HepG2 (cell line): Measurements from ENCODE around the gene KTI12. TPM values are rescaled to one million over a fixed set of nuclear protein-coding genes. Genes with fewer than 3 reads are reported as not detected.
A peak's percentile ranks its signal among the peaks of the same experiment; 100 is the strongest.

Experiments
- ARNTL ChIP-seq: sonication (generic); formaldehyde crosslinking; IDR thresholded peaks from 2 replicates; pipeline ENCODE4 v1.4.0; 2020; ENCODE audit warnings: mild to moderate bottlenecking, missing genetic modification reagents
- BRF2 ChIP-seq: sonication (generic); formaldehyde crosslinking; IDR thresholded peaks from 2 replicates; pipeline ENCODE4 v1.8.1; 2022; ENCODE audit warnings: mild to moderate bottlenecking, missing genetic modification reagents
- CENPBD1 ChIP-seq: sonication (generic); formaldehyde crosslinking; IDR thresholded peaks from 2 replicates; pipeline ENCODE4 v1.8.0; 2022; ENCODE audit warnings: missing genetic modification reagents, low read depth, mild to moderate bottlenecking, borderline replicate concordance
- IRX3 ChIP-seq: sonication (generic); formaldehyde crosslinking; IDR thresholded peaks from 2 replicates; pipeline ENCODE4 v1.8.1; 2023; ENCODE audit warnings: mild to moderate bottlenecking, low read depth, missing genetic modification reagents, borderline replicate concordance
- KDM5A ChIP-seq: fragments of 200-600 bp; sonication (generic); IDR thresholded peaks from 2 replicates; pipeline ENCODE4 v1.7.0; 2018; ENCODE audit warnings: antibody characterized with exemption, mild to moderate bottlenecking, low read length, borderline replicate concordance
- KLF6 ChIP-seq: IDR thresholded peaks from 2 replicates; pipeline ENCODE4 v1.8.0; 2016; ENCODE audit warnings: missing biosample characterization, missing genetic modification reagents
- MAZ ChIP-seq, 2 experiments: sonication (generic) in 1 of 2; formaldehyde crosslinking in 1 of 2; IDR thresholded peaks; 2 replicates each; pipeline versions ENCODE4 v1.5.0 to v1.6.1; 2012 to 2020; ENCODE audit warnings: low read depth in 2 of 2, mild to moderate bottlenecking in 2 of 2, borderline replicate concordance in 1 of 2, improper control_type of control experiment in 1 of 2, low read length in 1 of 2, missing genetic modification reagents in 1 of 2, moderate library complexity in 1 of 2
- MYNN ChIP-seq: sonication (generic); formaldehyde crosslinking; IDR thresholded peaks from 2 replicates; pipeline ENCODE4 v1.4.0; 2020; ENCODE audit warnings: mild to moderate bottlenecking, low read depth, missing genetic modification reagents
- NFE2 ChIP-seq: sonication (generic); formaldehyde crosslinking; IDR thresholded peaks from 2 replicates; pipeline ENCODE4 v1.4.0; 2020; ENCODE audit warnings: missing genetic modification reagents
- PITX1 ChIP-seq: sonication (generic); formaldehyde crosslinking; IDR thresholded peaks from 2 replicates; pipeline ENCODE4 v1.5.1; 2020; ENCODE audit warnings: mild to moderate bottlenecking, missing genetic modification reagents
- SOX5 ChIP-seq: IDR thresholded peaks from 2 replicates; pipeline ENCODE4 v1.6.1; 2016; ENCODE audit warnings: borderline replicate concordance
- ZBTB7A ChIP-seq: sonication (generic); formaldehyde crosslinking; IDR thresholded peaks from 2 replicates; pipeline ENCODE4 v1.8.0; 2022; ENCODE audit warnings: mild to moderate bottlenecking, missing genetic modification reagents
- ZNF124 ChIP-seq: sonication (generic); formaldehyde crosslinking; IDR thresholded peaks from 2 replicates; pipeline ENCODE4 v1.4.0; 2020; ENCODE audit warnings: missing genetic modification reagents
- ZNF3 ChIP-seq: IDR thresholded peaks from 2 replicates; pipeline ENCODE4 v1.7.0; 2017; ENCODE audit warnings: inconsistent platforms
- ZNF430 ChIP-seq: sonication (generic); formaldehyde crosslinking; IDR thresholded peaks from 2 replicates; pipeline ENCODE4 v1.9.0; 2021; ENCODE audit warnings: mild to moderate bottlenecking, missing genetic modification reagents
- ZNF512 ChIP-seq: sonication (generic); formaldehyde crosslinking; IDR thresholded peaks from 2 replicates; pipeline ENCODE4 v1.4.0; 2020; ENCODE audit warnings: mild to moderate bottlenecking, missing genetic modification reagents
- ZNF512B ChIP-seq: sonication (generic); formaldehyde crosslinking; IDR thresholded peaks from 2 replicates; pipeline ENCODE4 v1.5.1; 2020; ENCODE audit warnings: missing genetic modification reagents, mild to moderate bottlenecking, borderline replicate concordance
- ZNF570 ChIP-seq: sonication (generic); formaldehyde crosslinking; IDR thresholded peaks from 2 replicates; pipeline ENCODE4 v1.4.0; 2020; ENCODE audit warnings: mild to moderate bottlenecking, missing genetic modification reagents, borderline replicate concordance
- ZNF597 ChIP-seq: sonication (generic); formaldehyde crosslinking; IDR thresholded peaks from 2 replicates; pipeline ENCODE4 v1.5.0; 2020; ENCODE audit warnings: missing genetic modification reagents
- ZNF724P ChIP-seq: sonication (generic); formaldehyde crosslinking; IDR thresholded peaks from 2 replicates; pipeline ENCODE4 v1.8.0; 2022; ENCODE audit warnings: missing genetic modification reagents, borderline replicate concordance
- ZNF768 ChIP-seq: sonication (generic); formaldehyde crosslinking; IDR thresholded peaks from 2 replicates; pipeline ENCODE4 v1.4.0; 2020; ENCODE audit warnings: missing genetic modification reagents
- ZNF839 ChIP-seq: sonication (generic); formaldehyde crosslinking; IDR thresholded peaks from 2 replicates; pipeline ENCODE4 v1.4.0; 2020; ENCODE audit warnings: missing genetic modification reagents, mild to moderate bottlenecking, borderline replicate concordance
- polyA plus RNA-seq, 8 experiments: library from polyadenylated mRNA; depleted of rRNA in 3 of 8; stranded (reverse) in 7 of 8; unstranded in 1 of 8; fragments of >200 nt; fragmentation: Illumina TruSeq in 4 of 8; extraction: Trizol in 4 of 8; gene quantifications; 2 replicates each; pipeline versions ENCODE4 v1.2.1 to v1.2.3, GENCODE V29; 2011 to 2016; ENCODE audit warnings: low read depth in 4 of 8, missing spikeins in 1 of 8, mixed read lengths in 1 of 8; ENCODE audit not compliant: insufficient read depth in 1 of 8
- total RNA-seq, 5 experiments: library from RNA; depleted of rRNA; stranded (reverse); fragments of >200 nt; fragmentation: Illumina TruSeq; extraction: Trizol; gene quantifications; 2 replicates each; pipeline ENCODE4 v1.2.3, GENCODE V29; 2016; ENCODE audit warnings: low read depth in 1 of 5

KTI12 gene
- total and polyA plus RNA-seq, 2 of the 13 experiments (the other 11 are each of a cell fraction or from before 2014, with no cell fraction given): 7.4 to 10.2 TPM

GRCh38 chr1:52056163-52056936 lies 22.7 kb upstream of the KTI12 start, which contains the start of gene BTF3L4 (continued):
- TF ChIP-seq CENPBD1 (CRISPR knock-in tag) (peak; percentile 46; the same call in 1 of the 2 replicates), ARNTL (peak; percentile 93), ZNF512 (0 out of 2 replicates have a peak, but pooled peaks have one; percentile 48), ZNF512B (0 out of 2 replicates have a peak, but pooled peaks have one; percentile 30), NFE2 (no peak), ZNF124 (no peak), ZBTB7A (CRISPR knock-in tag) (peak; percentile 86), BRF2 (CRISPR knock-in tag) (0 out of 2 replicates have a peak, but pooled peaks have one; percentile 34), KDM5A (no peak), SOX5 (CRISPR knock-in tag) (no peak), ZNF768 (CRISPR knock-in tag) (peak; percentile 95), ZNF724P (0 out of 2 replicates have a peak, but pooled peaks have one; percentile 13), MAZ (IDR thresholded peaks at IDR 0.05; ENCODE audit: borderline replicate concordance, low read depth, low read length) (0 out of 2 replicates have a peak, but pooled peaks have one; percentile 31), MAZ (CRISPR knock-in tag; IDR thresholded peaks at IDR 0.05; ENCODE audit: low read depth) (peak; percentile 77), ZNF3 (no peak), ZNF430 (CRISPR knock-in tag) (peak; percentile 72; the same call in 1 of the 2 replicates), ZNF570 (CRISPR knock-in tag) (no peak), KLF6 (peak; percentile 80; the same call in 1 of the 2 replicates), PITX1 (CRISPR knock-in tag) (no peak; the same call in 1 of the 2 replicates), ZNF597 (CRISPR knock-in tag) (no peak), ZNF839 (CRISPR knock-in tag) (no peak), MYNN (CRISPR knock-in tag) (no peak), IRX3 (CRISPR knock-in tag) (no peak)
